ENCODE results near the gene DNAJC19. TPM values are rescaled to one million over a fixed set of nuclear protein-coding genes. Genes with fewer than 3 reads are reported as not detected.

Gene DNAJC19
- total RNA-seq, 4 donors from 2014 or later = 10.0 to 56.6 (median 28.8) TPM

DNA sequence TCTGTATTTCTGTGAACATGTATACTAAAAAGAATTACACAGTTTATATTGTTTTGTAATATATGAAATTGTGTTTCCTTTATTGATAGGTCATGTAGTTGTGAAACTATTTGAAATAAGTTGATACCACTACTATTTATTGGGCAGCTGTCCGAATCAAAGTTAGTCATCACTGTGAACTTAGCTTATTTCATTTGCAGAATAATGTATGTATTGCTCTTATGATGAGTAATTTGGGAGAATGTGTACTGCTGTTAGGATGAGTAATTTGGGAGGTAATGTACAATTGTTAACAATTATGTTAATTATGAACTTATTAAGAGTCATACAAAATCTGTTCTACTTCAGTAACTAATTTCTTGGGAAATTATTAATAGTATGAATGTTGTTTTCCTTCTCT lies 54.9 kb downstream of the DNAJC19 start:
- Histone ChIP-seq H3K4me3 (no peak overlapping the region), H3K9me3 (no peaks in the 10 kb centered on the region), H3K36me3 (peaks cover 4 to 47% (median 9%) of the 10 kb centered on the region in 3 donors), H3K27ac (no peak overlapping the region), H3K4me1 (peaks cover 0 to 27% (median 0%) of the 10 kb centered on the region in 3 donors), H3K27me3 (no peaks in the 10 kb centered on the region)
- TF ChIP-seq, protein P1, sequence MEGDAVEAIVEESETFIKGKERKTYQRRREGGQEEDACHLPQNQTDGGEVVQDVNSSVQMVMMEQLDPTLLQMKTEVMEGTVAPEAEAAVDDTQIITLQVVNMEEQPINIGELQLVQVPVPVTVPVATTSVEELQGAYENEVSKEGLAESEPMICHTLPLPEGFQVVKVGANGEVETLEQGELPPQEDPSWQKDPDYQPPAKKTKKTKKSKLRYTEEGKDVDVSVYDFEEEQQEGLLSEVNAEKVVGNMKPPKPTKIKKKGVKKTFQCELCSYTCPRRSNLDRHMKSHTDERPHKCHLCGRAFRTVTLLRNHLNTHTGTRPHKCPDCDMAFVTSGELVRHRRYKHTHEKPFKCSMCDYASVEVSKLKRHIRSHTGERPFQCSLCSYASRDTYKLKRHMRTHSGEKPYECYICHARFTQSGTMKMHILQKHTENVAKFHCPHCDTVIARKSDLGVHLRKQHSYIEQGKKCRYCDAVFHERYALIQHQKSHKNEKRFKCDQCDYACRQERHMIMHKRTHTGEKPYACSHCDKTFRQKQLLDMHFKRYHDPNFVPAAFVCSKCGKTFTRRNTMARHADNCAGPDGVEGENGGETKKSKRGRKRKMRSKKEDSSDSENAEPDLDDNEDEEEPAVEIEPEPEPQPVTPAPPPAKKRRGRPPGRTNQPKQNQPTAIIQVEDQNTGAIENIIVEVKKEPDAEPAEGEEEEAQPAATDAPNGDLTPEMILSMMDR (IDR thresholded peaks at IDR 0.05) = no peak
- no peak for TF ChIP-seq POLR2A (IDR thresholded peaks at IDR 0.05)
- WGBS, 2 donors = 37 to 50% methylated on average over 1 of the region's 1 CpG
- intact Hi-C loops (cut with DNase I) = no loop called here
- DNase-seq = no peak

Other genes with a start within 250 kb of the DNAJC19 start
- gene FXR1, start 77.1 kb downstream of the DNAJC19 start, total RNA-seq = 10 to 100 TPM; 39.6 to 99.2 (median 73.8) TPM

All from esophagus squamous epithelium (tissue), 5 donors.